D721Med (cell line): ENCODE results near the gene MLC1.

ENCODE experiments used
- DNase-seq: peaks from one replicate; pipeline ENCODE4 v3.0.0; 2011; ENCODE audit warnings: low spot score; ENCODE audit not compliant: insufficient read length
- FAIRE-seq: peaks from 2 replicates; lab custom pipeline; 2011; peaks lifted over from hg19 to GRCh38; lab: Jason Lieb, UNC
- CTCF ChIP-seq: IDR thresholded peaks from 2 replicates; pipeline ENCODE4 v1.5.1; 2012; ENCODE audit warnings: mild to moderate bottlenecking, control low read depth; ENCODE audit not compliant: insufficient read depth; ENCODE audit errors: missing control alignments

MLC1 gene

GRCh38 chr22:50071432-50072166 is 13.6 kb downstream of the MLC1 start:
- no peak for DNase-seq
- FAIRE-seq = no peak
- no peak for TF ChIP-seq CTCF

DNA sequence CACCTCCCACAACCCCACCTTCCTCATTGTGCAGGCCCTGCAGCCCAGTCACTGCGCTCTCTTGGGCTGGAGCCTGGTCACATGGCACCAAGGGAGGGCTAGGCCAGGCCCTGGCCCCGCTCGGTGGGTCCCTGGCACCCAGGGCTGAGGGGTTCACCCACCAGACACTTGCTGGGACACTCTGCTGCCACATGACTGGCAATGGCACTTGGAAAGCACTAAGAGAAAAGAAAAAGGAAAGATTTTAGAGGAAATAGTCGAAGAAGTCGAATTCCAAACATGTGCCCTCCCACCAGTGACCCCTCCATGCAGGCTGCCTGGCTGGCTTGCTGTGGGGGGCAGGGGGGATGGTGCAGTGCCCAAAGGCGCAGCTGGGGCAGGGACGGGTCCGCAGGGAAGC is 14.9 kb downstream of the MLC1 start:
- TF ChIP-seq CTCF = no peak
- no peak for DNase-seq
- FAIRE-seq = no peak

GRCh38 chr22:50068096-50068495 is 17.1 kb downstream of the MLC1 start:
- FAIRE-seq = no peak
- DNase-seq = no peak
- TF ChIP-seq CTCF = no peak

DNA sequence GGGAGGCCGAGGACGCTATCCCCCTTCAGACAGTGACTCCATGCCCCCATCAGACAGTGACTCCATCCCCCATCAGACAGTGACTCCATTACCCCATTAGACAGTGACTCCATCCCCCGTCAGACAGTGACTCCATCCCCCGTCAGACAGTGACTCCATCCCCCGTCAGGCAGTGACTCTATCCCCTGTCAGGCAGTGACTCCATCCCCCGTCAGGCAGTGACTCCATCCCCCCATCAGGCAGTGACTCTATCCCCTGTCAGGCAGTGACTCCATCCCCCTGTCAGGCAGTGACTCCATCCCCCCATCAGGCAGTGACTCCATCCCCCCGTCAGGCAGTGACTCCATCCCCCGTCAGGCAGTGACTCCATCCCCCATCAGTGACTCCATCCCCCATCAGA is 18.0 kb downstream of the MLC1 start:
- FAIRE-seq (no peak), DNase-seq (no peak)
- no peak for TF ChIP-seq CTCF

- FAIRE-seq (no peak), DNase-seq (no peak)
- no peak for TF ChIP-seq CTCF
Measured at GRCh38 chr22:50064453-50064852, 20.8 kb downstream of the MLC1 start.

- FAIRE-seq (no peak), DNase-seq (no peak)
- no peak for TF ChIP-seq CTCF
Measured at GRCh38 chr22:50063589-50064393, 21.4 kb downstream of the MLC1 start.
